H9 (cell line): ENCODE measurements around the gene REEP3. TPM values are rescaled to one million over a fixed set of nuclear protein-coding genes. Genes with fewer than 3 reads are reported as not detected.

ENCODE experiments used
- DNase-seq: peaks from one replicate; pipeline ENCODE4 v3.0.0-alpha.2; 2017
- H2AFZ ChIP-seq: one replicate; pipeline ENCODE4 v1.6.1; 2013; ENCODE audit warnings: mild to moderate bottlenecking, low read length, control low read depth, moderate library complexity
- H2AK5ac ChIP-seq: 2 replicates; pipeline ENCODE4 v1.6.1; 2013; ENCODE audit warnings: low read length, control low read depth, mixed read lengths; ENCODE audit not compliant: insufficient read length
- H2BK120ac ChIP-seq: one replicate; pipeline ENCODE4 v1.6.1; 2013; ENCODE audit warnings: low read depth, mild to moderate bottlenecking, low read length, control low read depth, inconsistent platforms; ENCODE audit not compliant: poor library complexity, severe bottlenecking
- H2BK12ac ChIP-seq: 2 replicates; pipeline ENCODE4 v1.6.1; 2013; ENCODE audit warnings: low read length, control low read depth, mixed read lengths, low read depth; ENCODE audit not compliant: insufficient read length
- H2BK15ac ChIP-seq: 2 replicates; pipeline ENCODE4 v1.6.1; 2013; ENCODE audit warnings: low read depth, low read length, control low read depth
- H2BK20ac ChIP-seq: one replicate; pipeline ENCODE4 v1.6.1; 2013; ENCODE audit warnings: low read depth, mild to moderate bottlenecking, low read length, control low read depth, inconsistent platforms; ENCODE audit not compliant: poor library complexity, severe bottlenecking
- H2BK5ac ChIP-seq: 2 replicates; pipeline ENCODE4 v1.6.1; 2013; ENCODE audit warnings: low read length, control low read depth, mixed read lengths; ENCODE audit not compliant: insufficient read length
- H3K14ac ChIP-seq: 2 replicates; pipeline ENCODE4 v1.6.1; 2013; ENCODE audit warnings: low read length, control low read depth; ENCODE audit not compliant: insufficient read depth
- H3K18ac ChIP-seq: 2 replicates; pipeline ENCODE4 v1.6.1; 2013; ENCODE audit warnings: low read depth, mild to moderate bottlenecking, mixed read lengths, low read length, control low read depth; ENCODE audit not compliant: insufficient read length
- H3K23ac ChIP-seq: 2 replicates; pipeline ENCODE4 v1.6.1; 2013; ENCODE audit warnings: low read length, control low read depth, mixed read lengths, low read depth; ENCODE audit not compliant: insufficient read length
- H3K23me2 ChIP-seq: 2 replicates; pipeline ENCODE4 v1.6.1; 2013; ENCODE audit warnings: low read depth, mild to moderate bottlenecking, mixed read lengths, low read length, control low read depth; ENCODE audit not compliant: insufficient read length, poor library complexity, severe bottlenecking
- H3K27ac ChIP-seq: 2 replicates; pipeline ENCODE4 v1.5.1; 2013; ENCODE audit warnings: low read length, control low read depth, mixed read lengths, low read depth; ENCODE audit not compliant: insufficient read length
- H3K27me3 ChIP-seq: 2 replicates; pipeline ENCODE4 v1.6.1; 2013; ENCODE audit warnings: low read length, control low read depth, inconsistent platforms; ENCODE audit not compliant: insufficient read depth
- H3K4ac ChIP-seq: 2 replicates; pipeline ENCODE4 v1.6.1; 2013; ENCODE audit warnings: low read depth, mild to moderate bottlenecking, control low read depth, inconsistent platforms, low read length, moderate library complexity
- H3K4me1 ChIP-seq: 2 replicates; pipeline ENCODE4 v1.6.1; 2013; ENCODE audit warnings: low read length, control low read depth, inconsistent platforms; ENCODE audit not compliant: insufficient read depth
- H3K4me2 ChIP-seq: 2 replicates; pipeline ENCODE4 v1.6.1; 2013; ENCODE audit warnings: low read length, control low read depth, mixed read lengths; ENCODE audit not compliant: insufficient read length, insufficient read depth
- H3K56ac ChIP-seq: 2 replicates; pipeline ENCODE4 v1.6.1; 2013; ENCODE audit warnings: low read depth, mild to moderate bottlenecking, mixed read lengths, low read length, control low read depth; ENCODE audit not compliant: insufficient read length
- H3K79me1 ChIP-seq: 2 replicates; pipeline ENCODE4 v1.6.1; 2013; ENCODE audit warnings: low read depth, mild to moderate bottlenecking, moderate library complexity, low read length, control low read depth, inconsistent platforms; ENCODE audit not compliant: insufficient read depth, poor library complexity, severe bottlenecking
- H3K79me2 ChIP-seq: 2 replicates; pipeline ENCODE4 v1.6.1; 2013; ENCODE audit warnings: low read length, control low read depth, inconsistent platforms; ENCODE audit not compliant: insufficient read depth
- H3K9ac ChIP-seq: 2 replicates; pipeline ENCODE4 v1.6.1; 2013; ENCODE audit warnings: low read length, control low read depth, mixed read lengths; ENCODE audit not compliant: insufficient read length; ENCODE audit errors: extremely low read depth
- H3K9me3 ChIP-seq: one replicate; pipeline ENCODE4 v1.6.1; 2013; ENCODE audit warnings: low read depth, low read length, inconsistent platforms; ENCODE audit not compliant: control insufficient read depth
- H3T11ph ChIP-seq: one replicate; pipeline ENCODE4 v1.6.1; 2013; ENCODE audit warnings: mild to moderate bottlenecking, low read length, control low read depth, inconsistent platforms
- H4K20me1 ChIP-seq: one replicate; pipeline ENCODE4 v1.6.1; 2013; ENCODE audit not compliant: control insufficient read depth, insufficient read length, insufficient read depth
- H4K5ac ChIP-seq: 2 replicates; pipeline ENCODE4 v1.6.1; 2013; ENCODE audit warnings: low read depth, mild to moderate bottlenecking, mixed read lengths, low read length, control low read depth; ENCODE audit not compliant: insufficient read length
- H4K8ac ChIP-seq: replicated peaks from 2 replicates; pipeline ENCODE4 v1.6.1; 2013; ENCODE audit warnings: low read length, control low read depth, mixed read lengths, low read depth; ENCODE audit not compliant: insufficient read length
- H4K91ac ChIP-seq: 2 replicates; pipeline ENCODE4 v1.6.1; 2013; ENCODE audit warnings: low read depth, mild to moderate bottlenecking, moderate library complexity, mixed read lengths, low read length, control low read depth; ENCODE audit not compliant: insufficient read length
- H3K27ac Mint-ChIP-seq, 3 experiments: 2 replicates in 2 of 3; 3 replicates in 1 of 3; pipeline ENCODE4 v1.8.0; 2020 to 2021; ENCODE audit warnings: mixed read lengths in 3 of 3, mild to moderate bottlenecking in 1 of 3, moderate library complexity in 1 of 3
- H3K27me3 Mint-ChIP-seq: 2 replicates; pipeline ENCODE4 v1.8.0; 2021; ENCODE audit warnings: low read depth, mild to moderate bottlenecking, moderate library complexity, mixed read lengths
- H3K36me3 Mint-ChIP-seq, 3 experiments: 2 replicates in 2 of 3; 3 replicates in 1 of 3; pipeline ENCODE4 v1.8.0; 2020 to 2021; ENCODE audit warnings: low read depth in 3 of 3, mixed read lengths in 3 of 3; ENCODE audit not compliant: insufficient read depth in 1 of 3
- H3K4me1 Mint-ChIP-seq, 2 experiments: 2 replicates each; pipeline ENCODE4 v1.8.0; 2020; ENCODE audit warnings: mixed read lengths in 2 of 2
- H3K4me3 Mint-ChIP-seq, 2 experiments: 2 replicates in 1 of 2; 3 replicates in 1 of 2; pipeline ENCODE4 v1.8.0; 2020 to 2021; ENCODE audit warnings: mild to moderate bottlenecking in 2 of 2, mixed read lengths in 2 of 2, moderate library complexity in 1 of 2
- H3K9me3 Mint-ChIP-seq, 2 experiments: 2 replicates in 1 of 2; 3 replicates in 1 of 2; pipeline ENCODE4 v1.8.0; 2020; ENCODE audit warnings: mild to moderate bottlenecking in 2 of 2, mixed read lengths in 2 of 2, moderate library complexity in 1 of 2
- WGBS: extraction: QIAGEN DNeasy Blood & Tissue Kit; methylation state at CpG from one replicate; pipeline ENCODE4 v1.1.7; 2013; ENCODE audit warnings: missing lambda C conversion rate, low lambda C conversion rate, mixed read lengths; ENCODE audit not compliant: insufficient read length; ENCODE audit errors: extremely low coverage; 5-methylcytosine and 5-hydroxymethylcytosine counted together
- total RNA-seq: library from RNA; stranded (reverse); gene quantifications from 2 replicates; pipeline ENCODE4 v1.2.1, GENCODE V29; 2021
- TF ChIP-seq, protein P1 (sequence below): fragments of 200-600 bp; sonication (generic); conservative IDR thresholded peaks from 3 replicates; pipeline ENCODE4 v1.8.0; 2021; ENCODE audit warnings: antibody characterized with exemption, mild to moderate bottlenecking

Gene REEP3
- total RNA-seq, 1 experiment from 2014 or later: 21.4 TPM

DNA sequence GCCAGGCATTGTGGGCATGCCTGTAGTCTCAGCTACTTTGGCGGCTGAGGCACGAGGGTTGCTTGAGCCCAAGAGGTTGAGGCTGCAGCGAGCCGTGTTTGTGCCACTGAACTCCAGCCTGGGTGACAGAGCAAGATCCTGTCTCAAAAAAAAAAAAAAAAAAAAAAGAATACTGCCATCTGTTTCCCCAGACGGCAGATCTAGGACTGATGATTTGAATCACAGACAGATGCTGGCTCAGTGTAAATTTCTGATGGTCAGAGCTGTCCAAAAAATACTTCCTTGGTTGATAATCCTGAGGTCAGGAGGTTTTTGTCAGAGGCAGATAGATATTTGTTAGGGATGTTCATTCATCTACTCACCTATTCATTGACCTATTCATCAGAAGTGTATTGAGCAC lies 130.7 kb downstream of the REEP3 start:
- H3K4me3 Mint-ChIP-seq: no peak overlapping the region
- H4K91ac ChIP-seq: no peak overlapping the region
- H3K9ac ChIP-seq: no peak overlapping the region
- H3K18ac ChIP-seq: no peak overlapping the region
- no peak overlapping the region for H2BK15ac ChIP-seq
- no peaks in the 10 kb centered on the region for H3K4me1 Mint-ChIP-seq
- H3K23me2 ChIP-seq: no peaks in the 10 kb centered on the region
- no CpG with 5 or more reads among the region's 5 CpGs for WGBS
- no peak overlapping the region for H3K23ac ChIP-seq
- no peaks in the 10 kb centered on the region for H3K36me3 Mint-ChIP-seq
- TF ChIP-seq, protein P1, sequence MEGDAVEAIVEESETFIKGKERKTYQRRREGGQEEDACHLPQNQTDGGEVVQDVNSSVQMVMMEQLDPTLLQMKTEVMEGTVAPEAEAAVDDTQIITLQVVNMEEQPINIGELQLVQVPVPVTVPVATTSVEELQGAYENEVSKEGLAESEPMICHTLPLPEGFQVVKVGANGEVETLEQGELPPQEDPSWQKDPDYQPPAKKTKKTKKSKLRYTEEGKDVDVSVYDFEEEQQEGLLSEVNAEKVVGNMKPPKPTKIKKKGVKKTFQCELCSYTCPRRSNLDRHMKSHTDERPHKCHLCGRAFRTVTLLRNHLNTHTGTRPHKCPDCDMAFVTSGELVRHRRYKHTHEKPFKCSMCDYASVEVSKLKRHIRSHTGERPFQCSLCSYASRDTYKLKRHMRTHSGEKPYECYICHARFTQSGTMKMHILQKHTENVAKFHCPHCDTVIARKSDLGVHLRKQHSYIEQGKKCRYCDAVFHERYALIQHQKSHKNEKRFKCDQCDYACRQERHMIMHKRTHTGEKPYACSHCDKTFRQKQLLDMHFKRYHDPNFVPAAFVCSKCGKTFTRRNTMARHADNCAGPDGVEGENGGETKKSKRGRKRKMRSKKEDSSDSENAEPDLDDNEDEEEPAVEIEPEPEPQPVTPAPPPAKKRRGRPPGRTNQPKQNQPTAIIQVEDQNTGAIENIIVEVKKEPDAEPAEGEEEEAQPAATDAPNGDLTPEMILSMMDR: no peak
- no peak overlapping the region for H3K14ac ChIP-seq
- no peaks in the 10 kb centered on the region for H3K4me1 ChIP-seq
- H4K5ac ChIP-seq: no peak overlapping the region
- no peaks in the 10 kb centered on the region for H3K9me3 ChIP-seq
- no peaks in the 10 kb centered on the region; a peak in 1 of 5 replicates for H3K9me3 Mint-ChIP-seq
- no peak overlapping the region for H3K27ac Mint-ChIP-seq
- H3K27ac ChIP-seq: no peak overlapping the region
- no peak overlapping the region for H2BK120ac ChIP-seq
- H3K27me3 ChIP-seq: no peaks in the 10 kb centered on the region
- H2AFZ ChIP-seq: no peak overlapping the region
- H4K20me1 ChIP-seq: no peaks in the 10 kb centered on the region
- no peak for DNase-seq
- no peak overlapping the region for H2AK5ac ChIP-seq
- no peak overlapping the region for H4K8ac ChIP-seq
- H3K4me2 ChIP-seq: no peak overlapping the region
- no peaks in the 10 kb centered on the region for H3K79me2 ChIP-seq
- H3K79me1 ChIP-seq: no peaks in the 10 kb centered on the region
- no peak overlapping the region for H2BK20ac ChIP-seq
- no peak overlapping the region for H3T11ph ChIP-seq
- no peaks in the 10 kb centered on the region for H3K27me3 Mint-ChIP-seq
- H2BK5ac ChIP-seq: no peak overlapping the region
- H3K56ac ChIP-seq: no peak overlapping the region
- H3K4ac ChIP-seq: no peak overlapping the region
- no peak overlapping the region for H2BK12ac ChIP-seq
